HepG2 (cell line): ENCODE data around the gene GRB2. TPM values are rescaled to one million over a fixed set of nuclear protein-coding genes. Genes with fewer than 3 reads are reported as not detected.
A peak's percentile ranks its signal among the peaks of the same experiment; 100 is the strongest.

Experiments used
- EZH2 ChIP-seq: conservative IDR thresholded peaks from 2 replicates; pipeline ENCODE4 v1.6.1; 2012; ENCODE audit warnings: mild to moderate bottlenecking, low read depth, low read length, moderate library complexity
- HNF4A ChIP-seq: sonication (generic); formaldehyde crosslinking; IDR thresholded peaks from 2 replicates; pipeline ENCODE4 v1.4.0; 2020; ENCODE audit warnings: missing genetic modification reagents
- MIER2 ChIP-seq: IDR thresholded peaks from 2 replicates; pipeline ENCODE4 v1.6.1; 2016; ENCODE audit warnings: missing biosample characterization, missing genetic modification reagents
- MYPOP ChIP-seq: sonication (generic); formaldehyde crosslinking; IDR thresholded peaks from 2 replicates; pipeline ENCODE4 v1.8.1; 2023; ENCODE audit warnings: mild to moderate bottlenecking, moderate library complexity, missing genetic modification reagents
- RFX3 ChIP-seq: IDR thresholded peaks from 2 replicates; pipeline ENCODE4 v1.6.1; 2016; ENCODE audit warnings: missing biosample characterization, missing genetic modification reagents
- SP140L ChIP-seq: sonication (generic); formaldehyde crosslinking; IDR thresholded peaks from 2 replicates; pipeline ENCODE4 v1.4.0; 2020; ENCODE audit warnings: missing genetic modification reagents, borderline replicate concordance
- ZBTB40 ChIP-seq, 2 experiments: fragments of 450-650 bp in 1 of 2; sonication (generic) in 1 of 2; formaldehyde crosslinking in 1 of 2; IDR thresholded peaks; 2 replicates each; pipeline versions ENCODE4 v1.6.1 to v1.8.0; 2016 to 2022; ENCODE audit warnings: antibody characterized with exemption in 1 of 2, mild to moderate bottlenecking in 1 of 2, missing genetic modification reagents in 1 of 2
- ZKSCAN8 ChIP-seq: IDR thresholded peaks from 2 replicates; pipeline ENCODE4 v1.6.1; 2016; ENCODE audit warnings: borderline replicate concordance, missing genetic modification reagents, missing compliant biosample characterization
- ZNF282 ChIP-seq: fragments of 450-650 bp; IDR thresholded peaks from 2 replicates; pipeline ENCODE4 v1.6.1; 2018; ENCODE audit not compliant: partially characterized antibody
- ZNF615 ChIP-seq: sonication (generic); formaldehyde crosslinking; IDR thresholded peaks from 2 replicates; pipeline ENCODE4 v1.5.0; 2020; ENCODE audit warnings: mild to moderate bottlenecking, missing genetic modification reagents, borderline replicate concordance
- polyA plus RNA-seq, 8 experiments: library from polyadenylated mRNA; depleted of rRNA in 3 of 8; stranded (reverse) in 7 of 8; unstranded in 1 of 8; fragments of >200 nt; fragmentation: Illumina TruSeq in 4 of 8; extraction: Trizol in 4 of 8; gene quantifications; 2 replicates each; pipeline versions ENCODE4 v1.2.1 to v1.2.3, GENCODE V29; 2011 to 2016; ENCODE audit warnings: low read depth in 4 of 8, missing spikeins in 1 of 8, mixed read lengths in 1 of 8; ENCODE audit not compliant: insufficient read depth in 1 of 8
- total RNA-seq, 5 experiments: library from RNA; depleted of rRNA; stranded (reverse); fragments of >200 nt; fragmentation: Illumina TruSeq; extraction: Trizol; gene quantifications; 2 replicates each; pipeline ENCODE4 v1.2.3, GENCODE V29; 2016; ENCODE audit warnings: low read depth in 1 of 5
- TF ChIP-seq, protein P1 (sequence below): sonication (generic); formaldehyde crosslinking; IDR thresholded peaks from 2 replicates; pipeline ENCODE4 v1.8.0; 2022; ENCODE audit warnings: missing genetic modification reagents, mild to moderate bottlenecking, borderline replicate concordance
- TF ChIP-seq, protein P2 (sequence below): sonication (generic); formaldehyde crosslinking; IDR thresholded peaks from 2 replicates; pipeline ENCODE4 v1.4.0; 2020; ENCODE audit warnings: mild to moderate bottlenecking, low read depth, missing genetic modification reagents
- TF ChIP-seq, protein P3 (sequence below): sonication (generic); formaldehyde crosslinking; IDR thresholded peaks from 2 replicates; pipeline ENCODE4 v1.9.0; 2022; ENCODE audit warnings: low read depth, missing genetic modification reagents

The GRB2 gene
- total and polyA plus RNA-seq, 2 of the 13 experiments (the other 11 are each of a cell fraction or from before 2014, with no cell fraction given) = 84.6 to 92.3 TPM

GRCh38 chr17:75289115-75289831, 116.2 kb downstream of the GRB2 start, which contains the start of gene SLC25A19 (continued):
- TF ChIP-seq MYPOP (CRISPR knock-in tag) (peak; percentile 87), SP140L (no peak), RFX3 (CRISPR knock-in tag) (no peak; the same call in 1 of the 2 replicates), ZBTB40 (IDR thresholded peaks at IDR 0.05) (no peak), ZBTB40 (CRISPR knock-in tag; IDR thresholded peaks at IDR 0.05) (no peak; the same call in 1 of the 2 replicates), ZKSCAN8 (CRISPR knock-in tag) (no peak), ZNF615 (CRISPR knock-in tag) (no peak; the same call in 1 of the 2 replicates), ZNF282 (no peak), HNF4A (CRISPR knock-in tag) (no peak; the same call in 1 of the 2 replicates), EZH2 (no peak), MIER2 (CRISPR knock-in tag) (peak; percentile 67)
- TF ChIP-seq, protein P1, sequence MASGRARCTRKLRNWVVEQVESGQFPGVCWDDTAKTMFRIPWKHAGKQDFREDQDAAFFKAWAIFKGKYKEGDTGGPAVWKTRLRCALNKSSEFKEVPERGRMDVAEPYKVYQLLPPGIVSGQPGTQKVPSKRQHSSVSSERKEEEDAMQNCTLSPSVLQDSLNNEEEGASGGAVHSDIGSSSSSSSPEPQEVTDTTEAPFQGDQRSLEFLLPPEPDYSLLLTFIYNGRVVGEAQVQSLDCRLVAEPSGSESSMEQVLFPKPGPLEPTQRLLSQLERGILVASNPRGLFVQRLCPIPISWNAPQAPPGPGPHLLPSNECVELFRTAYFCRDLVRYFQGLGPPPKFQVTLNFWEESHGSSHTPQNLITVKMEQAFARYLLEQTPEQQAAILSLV (CRISPR knock-in tag) = peak; percentile 91; the same call in 1 of the 2 replicates
- TF ChIP-seq, protein P2, sequence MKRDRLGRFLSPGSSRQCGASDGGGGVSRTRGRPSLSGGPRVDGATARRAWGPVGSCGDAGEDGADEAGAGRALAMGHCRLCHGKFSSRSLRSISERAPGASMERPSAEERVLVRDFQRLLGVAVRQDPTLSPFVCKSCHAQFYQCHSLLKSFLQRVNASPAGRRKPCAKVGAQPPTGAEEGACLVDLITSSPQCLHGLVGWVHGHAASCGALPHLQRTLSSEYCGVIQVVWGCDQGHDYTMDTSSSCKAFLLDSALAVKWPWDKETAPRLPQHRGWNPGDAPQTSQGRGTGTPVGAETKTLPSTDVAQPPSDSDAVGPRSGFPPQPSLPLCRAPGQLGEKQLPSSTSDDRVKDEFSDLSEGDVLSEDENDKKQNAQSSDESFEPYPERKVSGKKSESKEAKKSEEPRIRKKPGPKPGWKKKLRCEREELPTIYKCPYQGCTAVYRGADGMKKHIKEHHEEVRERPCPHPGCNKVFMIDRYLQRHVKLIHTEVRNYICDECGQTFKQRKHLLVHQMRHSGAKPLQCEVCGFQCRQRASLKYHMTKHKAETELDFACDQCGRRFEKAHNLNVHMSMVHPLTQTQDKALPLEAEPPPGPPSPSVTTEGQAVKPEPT (CRISPR knock-in tag) = peak; percentile 72; the same call in 1 of the 2 replicates
- TF ChIP-seq, protein P3, sequence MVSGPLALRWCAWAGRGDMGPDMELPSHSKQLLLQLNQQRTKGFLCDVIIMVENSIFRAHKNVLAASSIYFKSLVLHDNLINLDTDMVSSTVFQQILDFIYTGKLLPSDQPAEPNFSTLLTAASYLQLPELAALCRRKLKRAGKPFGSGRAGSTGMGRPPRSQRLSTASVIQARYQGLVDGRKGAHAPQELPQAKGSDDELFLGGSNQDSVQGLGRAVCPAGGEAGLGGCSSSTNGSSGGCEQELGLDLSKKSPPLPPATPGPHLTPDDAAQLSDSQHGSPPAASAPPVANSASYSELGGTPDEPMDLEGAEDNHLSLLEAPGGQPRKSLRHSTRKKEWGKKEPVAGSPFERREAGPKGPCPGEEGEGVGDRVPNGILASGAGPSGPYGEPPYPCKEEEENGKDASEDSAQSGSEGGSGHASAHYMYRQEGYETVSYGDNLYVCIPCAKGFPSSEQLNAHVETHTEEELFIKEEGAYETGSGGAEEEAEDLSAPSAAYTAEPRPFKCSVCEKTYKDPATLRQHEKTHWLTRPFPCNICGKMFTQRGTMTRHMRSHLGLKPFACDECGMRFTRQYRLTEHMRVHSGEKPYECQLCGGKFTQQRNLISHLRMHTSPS (CRISPR knock-in tag) = no peak
